ENCODE measurements around the gene MITF. TPM values are rescaled to one million over a fixed set of nuclear protein-coding genes. Genes with fewer than 3 reads are reported as not detected.

MITF gene
- total and polyA plus RNA-seq, 8 donors = 3.5 to 61.3 (median 15.5) TPM

DNA sequence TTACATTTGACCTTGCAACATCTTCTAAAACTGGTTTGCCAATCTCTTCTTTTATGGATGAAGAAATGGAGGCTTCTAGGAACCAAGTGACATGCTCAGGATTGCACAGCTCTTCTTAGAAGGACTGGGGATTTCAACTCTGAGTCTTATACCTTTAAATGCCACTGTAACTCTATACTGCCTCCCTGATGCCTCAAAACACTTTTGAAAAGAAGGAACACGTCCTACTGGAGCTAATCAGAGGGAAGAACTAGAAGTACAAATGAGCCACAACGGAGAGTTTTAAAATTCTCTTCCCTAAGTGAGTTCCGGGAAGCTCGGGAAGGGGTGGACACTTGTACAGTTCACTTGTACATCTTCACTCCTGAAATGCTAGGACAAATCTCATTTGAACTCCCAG lies 949 bp upstream of the MITF start:
- H3K4me1 ChIP-seq = peaks cover 0 to 34% (median 19%) of the 10 kb centered on the region in 4 donors
- TF ChIP-seq POLR2A (IDR thresholded peaks at IDR 0.05) (no peak), EP300 (IDR thresholded peaks at IDR 0.05) (no peak), POLR2AphosphoS5 (IDR thresholded peaks at IDR 0.05) (no peak)
- TF ChIP-seq, protein P1, sequence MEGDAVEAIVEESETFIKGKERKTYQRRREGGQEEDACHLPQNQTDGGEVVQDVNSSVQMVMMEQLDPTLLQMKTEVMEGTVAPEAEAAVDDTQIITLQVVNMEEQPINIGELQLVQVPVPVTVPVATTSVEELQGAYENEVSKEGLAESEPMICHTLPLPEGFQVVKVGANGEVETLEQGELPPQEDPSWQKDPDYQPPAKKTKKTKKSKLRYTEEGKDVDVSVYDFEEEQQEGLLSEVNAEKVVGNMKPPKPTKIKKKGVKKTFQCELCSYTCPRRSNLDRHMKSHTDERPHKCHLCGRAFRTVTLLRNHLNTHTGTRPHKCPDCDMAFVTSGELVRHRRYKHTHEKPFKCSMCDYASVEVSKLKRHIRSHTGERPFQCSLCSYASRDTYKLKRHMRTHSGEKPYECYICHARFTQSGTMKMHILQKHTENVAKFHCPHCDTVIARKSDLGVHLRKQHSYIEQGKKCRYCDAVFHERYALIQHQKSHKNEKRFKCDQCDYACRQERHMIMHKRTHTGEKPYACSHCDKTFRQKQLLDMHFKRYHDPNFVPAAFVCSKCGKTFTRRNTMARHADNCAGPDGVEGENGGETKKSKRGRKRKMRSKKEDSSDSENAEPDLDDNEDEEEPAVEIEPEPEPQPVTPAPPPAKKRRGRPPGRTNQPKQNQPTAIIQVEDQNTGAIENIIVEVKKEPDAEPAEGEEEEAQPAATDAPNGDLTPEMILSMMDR (IDR thresholded peaks at IDR 0.05) = no peak
- peak overlapping the region; percentile 59 to 95 (median 75) for H3K4me3 ChIP-seq
- H3K36me3 ChIP-seq = no peaks in the 10 kb centered on the region
- H3K27ac ChIP-seq = peak overlapping the region in 4 of 5 donors; percentile 77 to 87 (median 82)
- intact Hi-C loops (cut with DNase I; ENCODE audit: low total_unique reads) = no loop called here
- no peaks in the 10 kb centered on the region for H3K9me3 ChIP-seq
- WGBS, 5 donors = 0 to 2% (median 0%) methylated on average over 4 of the region's 4 CpGs
- DNase-seq = peak in 1 of 2 donors; percentile 14
- H3K27me3 ChIP-seq = peaks cover 0 to 11% (median 0%) of the 10 kb centered on the region in 3 donors

DNA sequence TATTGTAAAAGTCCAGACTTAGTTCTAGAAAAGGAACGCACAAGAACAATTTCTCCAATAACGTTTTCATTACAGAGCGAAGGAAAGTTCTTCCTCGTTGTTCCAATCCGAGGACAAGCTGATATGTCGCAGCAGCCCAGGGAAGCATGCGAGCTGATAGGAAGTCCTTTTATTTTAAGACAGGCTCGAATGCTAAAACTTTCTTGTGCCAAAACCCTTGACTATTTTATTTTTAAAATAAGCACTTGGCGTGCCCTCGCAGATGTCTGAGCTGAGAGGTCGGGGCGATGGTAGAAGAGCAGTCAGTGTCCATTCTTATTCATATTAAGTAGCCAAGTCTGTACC lies 433 bp upstream of the MITF start:
- peak overlapping the region; percentile 29 to 87 (median 80) for H3K27ac ChIP-seq
- peak overlapping the region; percentile 59 to 95 (median 75) for H3K4me3 ChIP-seq
- DNase-seq = no peak
- H3K36me3 ChIP-seq = no peaks in the 10 kb centered on the region
- peaks cover 0 to 38% (median 21%) of the 10 kb centered on the region in 4 donors for H3K4me1 ChIP-seq
- WGBS, 5 donors = 0 to 1% (median 0%) methylated on average over 12 of the region's 12 CpGs
- TF ChIP-seq, protein P1 (IDR thresholded peaks at IDR 0.05) = no peak
- TF ChIP-seq EP300 (IDR thresholded peaks at IDR 0.05) (no peak), POLR2A (IDR thresholded peaks at IDR 0.05) (no peak), POLR2AphosphoS5 (IDR thresholded peaks at IDR 0.05) (no peak)
- H3K27me3 ChIP-seq = peaks cover 0 to 11% (median 0%) of the 10 kb centered on the region in 3 donors
- intact Hi-C loops (cut with DNase I; ENCODE audit: low total_unique reads) = no loop called here
- no peaks in the 10 kb centered on the region for H3K9me3 ChIP-seq

DNA sequence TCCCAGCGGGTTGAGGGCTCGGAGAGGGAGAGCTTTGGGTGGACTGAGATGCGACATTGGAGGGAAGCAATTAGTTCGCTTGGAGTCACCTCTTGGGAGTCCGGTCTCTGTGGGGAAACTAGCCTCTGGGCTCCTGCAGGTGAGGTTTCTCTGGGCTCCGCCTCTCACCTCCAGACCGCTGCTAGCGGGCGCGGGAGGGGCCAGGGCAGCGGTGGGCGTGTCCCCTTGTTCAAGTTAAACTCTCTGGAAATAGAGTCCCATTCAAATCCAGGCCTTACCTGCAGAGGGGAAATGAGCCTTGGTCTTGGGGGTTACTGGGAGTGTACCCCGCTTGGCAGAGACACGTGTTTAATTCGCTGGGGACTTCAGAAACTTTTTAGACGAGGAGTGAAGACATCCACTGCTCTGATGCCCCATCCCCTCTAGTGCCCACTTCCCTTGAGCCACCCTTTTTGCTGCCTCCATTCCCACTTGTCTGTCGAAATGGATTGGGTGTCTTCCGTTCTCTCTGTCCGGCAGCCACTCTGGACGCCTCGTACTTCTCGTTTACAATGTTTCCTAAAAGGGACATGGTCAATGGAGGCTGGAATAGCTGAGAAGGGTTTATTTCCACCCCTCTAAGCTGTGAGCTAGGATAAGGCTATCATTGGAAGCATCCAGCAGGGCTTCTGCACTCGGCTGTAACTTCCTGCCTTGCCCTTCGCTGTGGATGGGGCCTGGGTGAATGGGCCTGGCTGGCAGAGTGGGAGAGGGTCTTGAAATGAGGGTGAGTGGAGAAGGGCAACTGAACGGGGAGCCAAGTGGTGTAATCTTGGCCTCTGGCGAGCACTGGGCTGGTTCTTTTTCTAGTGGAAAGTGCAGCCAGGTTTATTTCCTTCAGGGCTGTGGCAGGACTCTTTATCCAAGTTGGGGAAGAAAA lies 1.1 kb downstream of the MITF start:
- no peaks in the 10 kb centered on the region for H3K9me3 ChIP-seq
- peaks cover 3 to 53% (median 28%) of the 10 kb centered on the region in 4 donors for H3K4me1 ChIP-seq
- intact Hi-C loops (cut with DNase I; ENCODE audit: low total_unique reads) = no loop called here
- no peaks in the 10 kb centered on the region for H3K36me3 ChIP-seq
- peak overlapping the region; percentile 68 to 87 (median 80) for H3K27ac ChIP-seq
- peak; percentile 68 to 78 for DNase-seq
- 19 to 39% (median 26%) methylated on average over 14 to 26 of the region's 26 CpGs for WGBS, 5 donors
- peaks cover 0 to 11% (median 0%) of the 10 kb centered on the region in 3 donors for H3K27me3 ChIP-seq
- TF ChIP-seq, protein P1 (IDR thresholded peaks at IDR 0.05) = no peak
- TF ChIP-seq POLR2AphosphoS5 (IDR thresholded peaks at IDR 0.05) = no peak
- TF ChIP-seq POLR2A (IDR thresholded peaks at IDR 0.05) = no peak
- no peak for TF ChIP-seq EP300 (IDR thresholded peaks at IDR 0.05)
- peak overlapping the region; percentile 59 to 95 (median 75) for H3K4me3 ChIP-seq

DNA sequence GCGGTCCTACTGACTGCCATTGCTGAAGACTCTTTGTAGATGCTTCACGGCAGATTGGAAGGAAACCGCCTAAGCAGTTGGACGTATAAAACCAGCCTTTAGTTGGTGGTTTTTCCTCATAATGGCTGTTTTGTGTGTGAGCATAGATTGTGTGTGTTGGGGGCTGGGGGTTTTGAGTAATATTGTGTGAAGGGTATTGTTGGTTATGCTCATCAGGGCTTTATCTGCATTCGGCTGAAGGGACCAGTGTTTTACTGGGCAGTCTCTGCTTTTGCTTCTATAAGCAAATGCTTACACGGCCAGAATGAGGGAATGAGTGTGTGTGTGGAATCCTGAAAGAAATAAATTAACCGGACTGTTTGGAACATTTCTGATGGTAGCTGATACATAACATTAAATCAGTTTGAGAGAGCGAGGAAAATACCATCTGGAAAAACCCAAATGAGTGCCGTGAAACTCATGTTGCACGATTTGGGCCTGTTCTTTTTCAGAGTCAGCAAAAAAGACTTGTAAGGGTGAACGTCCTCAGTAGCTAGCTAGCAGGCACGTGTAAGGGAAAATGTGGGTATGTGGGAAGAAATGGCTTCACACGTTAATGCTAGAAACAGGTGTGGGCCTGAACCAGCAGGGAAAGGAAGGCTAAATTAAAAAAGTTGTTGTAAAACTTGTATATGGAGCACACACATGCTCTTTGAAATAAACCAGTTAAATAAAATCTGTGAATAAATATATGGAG lies 1.9 kb downstream of the MITF start:
- TF ChIP-seq POLR2AphosphoS5 (IDR thresholded peaks at IDR 0.05) (no peak), EP300 (IDR thresholded peaks at IDR 0.05) (no peak), POLR2A (IDR thresholded peaks at IDR 0.05) (no peak)
- TF ChIP-seq, protein P1 (IDR thresholded peaks at IDR 0.05) = no peak
- Histone ChIP-seq H3K4me3 (peak overlapping the region; percentile 59 to 95 (median 75)), H3K27ac (peak overlapping the region in 3 of 5 donors; percentile 77 to 87 (median 83)), H3K36me3 (no peaks in the 10 kb centered on the region), H3K9me3 (no peaks in the 10 kb centered on the region), H3K4me1 (peaks cover 10 to 62% (median 34%) of the 10 kb centered on the region in 4 donors), H3K27me3 (peaks cover 0 to 11% (median 0%) of the 10 kb centered on the region in 3 donors)
- WGBS, 5 donors = 79 to 90% (median 85%) methylated on average over 13 of the region's 13 CpGs
- intact Hi-C loops (cut with DNase I; ENCODE audit: low total_unique reads) = no loop called here
- peak in 1 of 2 donors; percentile 15 for DNase-seq

Data from stomach (tissue), 9 donors.